T-cell (primary cell): ENCODE measurements around the gene EPPIN. TPM values are rescaled to one million over a fixed set of nuclear protein-coding genes. Genes with fewer than 3 reads are reported as not detected.
"Not testable (repeated sequence)": the region's sequence is repeated elsewhere in the genome, so short reads cannot be mapped to it uniquely, and the experiment has no call there.

ENCODE experiments used
- ATAC-seq, 4 experiments: fragments of 200-7000 bp in 3 of 4; fragments of 150-1000 bp in 1 of 4; cut with Tn5 transposase; replicated peaks in 1 of 4; 1 replicate in 3 of 4; 2 replicates in 1 of 4; pipeline ENCODE4 v1.10.0; 2021; ENCODE audit warnings: moderate library complexity in 3 of 4, mild to moderate bottlenecking in 2 of 4, moderate number of reproducible peaks in 1 of 4
- CTCF ChIA-PET, 2 donors: fragments of 300-600 bp; sonication (Branson Sonifier 250); formaldehyde crosslinking; loops; one replicate each; lab custom pipeline; 2022; ENCODE audit warnings: antibody characterized with exemption in 2 of 2; lab: Charles Lee
- POLR2A ChIA-PET, 2 donors: fragments of 300-600 bp; sonication (Branson Sonifier 250); formaldehyde crosslinking; loops; one replicate each; lab custom pipeline; 2022; ENCODE audit warnings: antibody characterized with exemption in 2 of 2; lab: Charles Lee
- DNase-seq, 35 experiments: peaks; one replicate each; pipeline versions ENCODE4 v3.0.0 to v3.0.0-alpha.2; 2013 to 2023
- H3K27ac ChIP-seq: one replicate; pipeline ENCODE4 v1.5.1; 2013; ENCODE audit warnings: low read length
- H3K27me3 ChIP-seq, 2 experiments: replicated peaks in 1 of 2; 1 replicate in 1 of 2; 2 replicates in 1 of 2; pipeline versions ENCODE4 v1.6.1 to v1.7.0; 2013; ENCODE audit warnings: low read length in 1 of 2, mixed read lengths in 1 of 2; ENCODE audit not compliant: control insufficient read depth in 2 of 2, insufficient read depth in 2 of 2; ENCODE audit errors: extremely low read depth in 1 of 2
- H3K36me3 ChIP-seq, 2 donors: 1 replicate in 1 of 2; 2 replicates in 1 of 2; pipeline versions ENCODE4 v1.6.1 to v1.7.0; 2013; ENCODE audit warnings: low read length in 1 of 2; ENCODE audit not compliant: control insufficient read depth in 2 of 2, insufficient read depth in 1 of 2; ENCODE audit errors: extremely low read depth in 1 of 2
- H3K4me1 ChIP-seq, 2 experiments: 1 replicate in 1 of 2; 2 replicates in 1 of 2; pipeline versions ENCODE4 v1.6.1 to v1.7.0; 2013; ENCODE audit warnings: low read length in 2 of 2, mixed read lengths in 1 of 2; ENCODE audit not compliant: insufficient read depth in 2 of 2, control insufficient read depth in 1 of 2; ENCODE audit errors: extremely low read depth in 1 of 2
- H3K4me3 ChIP-seq, 2 donors: 1 replicate in 1 of 2; 2 replicates in 1 of 2; pipeline versions ENCODE4 v1.5.1 to v1.7.0; 2013; ENCODE audit warnings: mild to moderate bottlenecking in 2 of 2, low read length in 1 of 2, moderate library complexity in 1 of 2; ENCODE audit not compliant: control insufficient read depth in 1 of 2; ENCODE audit errors: extremely low read depth in 1 of 2
- H3K9me3 ChIP-seq: 2 replicates; pipeline ENCODE4 v1.7.0; 2013
- H3K27ac Mint-ChIP-seq, 2 donors: one replicate each; pipeline ENCODE4 v1.8.0; 2020 to 2021; ENCODE audit warnings: mild to moderate bottlenecking in 2 of 2, mixed read lengths in 2 of 2
- H3K27me3 Mint-ChIP-seq, 2 donors: one replicate each; pipeline ENCODE4 v1.8.0; 2021 to 2022; ENCODE audit warnings: mixed read lengths in 2 of 2
- H3K36me3 Mint-ChIP-seq: one replicate; pipeline ENCODE4 v1.8.0; 2021; ENCODE audit warnings: mixed read lengths
- H3K4me1 Mint-ChIP-seq, 3 donors: one replicate each; pipeline ENCODE4 v1.8.0; 2020 to 2022; ENCODE audit warnings: mixed read lengths in 3 of 3, mild to moderate bottlenecking in 1 of 3
- H3K4me3 Mint-ChIP-seq, 3 donors: one replicate each; pipeline ENCODE4 v1.8.0; 2020 to 2022; ENCODE audit warnings: mild to moderate bottlenecking in 3 of 3, mixed read lengths in 3 of 3, moderate library complexity in 3 of 3
- H3K9me3 Mint-ChIP-seq, 3 donors: one replicate each; pipeline ENCODE4 v1.8.0; 2020 to 2022; ENCODE audit warnings: mixed read lengths in 3 of 3
- WGBS: methylation state at CpG from one replicate; pipeline ENCODE4 v1.1.5; 2013; ENCODE audit warnings: missing lambda C conversion rate; ENCODE audit not compliant: insufficient coverage; 5-methylcytosine and 5-hydroxymethylcytosine counted together
- total RNA-seq, 35 experiments: library from RNA in 6 of 35; stranded (reverse) in 6 of 35; fragments of 120-200 nt in 1 of 35; gene quantifications; one replicate each; pipeline versions ENCODE4 v1.2.1 to v1.2.4 and lab custom pipeline; 2013 to 2026

Gene EPPIN
- total RNA-seq, 5 donors from 2014 or later (not counting 1 experiment from before 2014, with no cell fraction given), result not detected

GRCh38 chr20:45585986-45586385 is 38.8 kb upstream of the EPPIN start:
- H3K27ac ChIP-seq, H3K36me3 Mint-ChIP-seq, H3K27me3 ChIP-seq, H3K9me3 Mint-ChIP-seq, ATAC-seq, H3K27ac Mint-ChIP-seq, H3K4me1 Mint-ChIP-seq, POLR2A ChIA-PET, H3K36me3 ChIP-seq, H3K9me3 ChIP-seq, H3K4me3 Mint-ChIP-seq, CTCF ChIA-PET, DNase-seq, H3K4me1 ChIP-seq, H3K4me3 ChIP-seq: not testable (repeated sequence)
- H3K27me3 Mint-ChIP-seq, result peaks cover 11 to 16% of the 10 kb centered on the region in 2 donors
- 93% methylated on average over 5 of the region's 5 CpGs for WGBS

- H3K27ac ChIP-seq, DNase-seq, H3K4me3 ChIP-seq, CTCF ChIA-PET, H3K4me1 ChIP-seq, H3K36me3 ChIP-seq, H3K9me3 Mint-ChIP-seq, ATAC-seq, H3K36me3 Mint-ChIP-seq, H3K4me3 Mint-ChIP-seq, POLR2A ChIA-PET, H3K4me1 Mint-ChIP-seq, H3K9me3 ChIP-seq, H3K27ac Mint-ChIP-seq: not testable (repeated sequence)
- WGBS, result 90% methylated on average over 5 of the region's 5 CpGs
- H3K27me3 ChIP-seq, result peaks cover 9 to 10% of the 10 kb centered on the region in 2 experiments
- H3K27me3 Mint-ChIP-seq, result peaks cover 15 to 23% of the 10 kb centered on the region in 2 donors
These were observed 37.1 kb upstream of the EPPIN start for GRCh38 chr20:45584294-45584693.

GRCh38 chr20:45583502-45583901 is 36.3 kb upstream of the EPPIN start:
- ChIA-PET CTCF (no interaction called here), POLR2A (no interaction called here)
- no peak for DNase-seq
- ATAC-seq, result no peak
- Histone ChIP-seq H3K36me3 (no peaks in the 10 kb centered on the region), H3K9me3 (no peaks in the 10 kb centered on the region), H3K27me3 (peaks cover 8 to 15% of the 10 kb centered on the region in 2 experiments), H3K4me3 (no peak overlapping the region), H3K4me1 (no peaks in the 10 kb centered on the region), H3K27ac (no peak overlapping the region)
- H3K36me3 Mint-ChIP-seq, result no peaks in the 10 kb centered on the region
- H3K9me3 Mint-ChIP-seq, result no peaks in the 10 kb centered on the region
- no CpG with 5 or more reads among the region's 3 CpGs for WGBS
- peaks cover 14 to 26% of the 10 kb centered on the region in 2 donors for H3K27me3 Mint-ChIP-seq
- no peaks in the 10 kb centered on the region for H3K4me1 Mint-ChIP-seq
- H3K4me3 Mint-ChIP-seq, result no peak overlapping the region
- H3K27ac Mint-ChIP-seq, result no peak overlapping the region

- Histone ChIP-seq H3K9me3 (no peaks in the 10 kb centered on the region), H3K27me3 (peaks cover 8 to 11% of the 10 kb centered on the region in 2 experiments), H3K4me1 (no peaks in the 10 kb centered on the region), H3K36me3 (no peaks in the 10 kb centered on the region), H3K4me3 (no peak overlapping the region), H3K27ac (no peak overlapping the region)
- ATAC-seq (no peak), DNase-seq (no peak)
- H3K4me3 Mint-ChIP-seq, result no peak overlapping the region
- ChIA-PET POLR2A (interaction anchor here in 1 of 2 donors (0.6 kb wide), 1 partner anchor 13 kb away, joined by 3 read pairs; no protein-coding TSS in a partner anchor), CTCF (no interaction called here)
- no peaks in the 10 kb centered on the region for H3K4me1 Mint-ChIP-seq
- peaks cover 14 to 24% of the 10 kb centered on the region in 2 donors for H3K27me3 Mint-ChIP-seq
- H3K9me3 Mint-ChIP-seq, result no peaks in the 10 kb centered on the region
- H3K36me3 Mint-ChIP-seq, result no peaks in the 10 kb centered on the region
- no peak overlapping the region for H3K27ac Mint-ChIP-seq
These were observed 34.5 kb upstream of the EPPIN start for GRCh38 chr20:45581702-45582101.

- Histone ChIP-seq H3K36me3 (no peaks in the 10 kb centered on the region), H3K4me3 (no peak within 1 kb of the TSS), H3K9me3 (no peaks in the 10 kb centered on the region), H3K27ac (no peak within 1 kb of the TSS), H3K4me1 (no peaks in the 10 kb centered on the region), H3K27me3 (peaks cover 8 to 13% of the 10 kb centered on the region in 2 experiments)
- CTCF ChIA-PET, result no interaction called here
- Mint-ChIP-seq H3K9me3 (no peaks in the 10 kb centered on the region), H3K4me3 (no peak within 1 kb of the TSS), H3K27me3 (peaks cover 14 to 26% of the 10 kb centered on the region in 2 donors), H3K27ac (no peak within 1 kb of the TSS), H3K4me1 (no peaks in the 10 kb centered on the region), H3K36me3 (no peaks in the 10 kb centered on the region)
- ATAC-seq, result no peak
- DNase-seq, result no peak
- POLR2A ChIA-PET, result no interaction called here
- WGBS, result 50% methylated on average over 1 of the region's 4 CpGs
These were observed 32.0 kb upstream of the EPPIN start, which contains the start of gene WFDC8 for GRCh38 chr20:45579184-45579583. Gene WFDC8, minus strand, starts transcription at chr20:45579284. Its CDS starts 37 bp downstream, at chr20:45579247.

- Histone ChIP-seq H3K9me3 (no peaks in the 10 kb centered on the region), H3K27ac (no peak overlapping the region), H3K4me1 (no peaks in the 10 kb centered on the region), H3K27me3 (peaks cover 8 to 10% of the 10 kb centered on the region in 2 experiments), H3K36me3 (no peaks in the 10 kb centered on the region), H3K4me3 (no peak overlapping the region)
- CTCF ChIA-PET, result no interaction called here
- Mint-ChIP-seq H3K4me3 (no peak overlapping the region), H3K27me3 (peaks cover 17 to 25% of the 10 kb centered on the region in 2 donors), H3K36me3 (no peaks in the 10 kb centered on the region), H3K27ac (no peak overlapping the region), H3K9me3 (no peaks in the 10 kb centered on the region), H3K4me1 (no peaks in the 10 kb centered on the region)
- no CpG with 5 or more reads among the region's 1 CpG for WGBS
- DNase-seq (no peak), ATAC-seq (no peak)
- POLR2A ChIA-PET, result no interaction called here
These were observed 31.0 kb upstream of the EPPIN start for GRCh38 chr20:45578231-45578630.

GRCh38 chr20:45576995-45577394 is 29.8 kb upstream of the EPPIN start:
- no CpG with 5 or more reads among the region's 2 CpGs for WGBS
- CTCF ChIA-PET, result no interaction called here
- Histone ChIP-seq H3K36me3 (no peaks in the 10 kb centered on the region), H3K9me3 (no peaks in the 10 kb centered on the region), H3K27ac (no peak overlapping the region), H3K4me1 (no peaks in the 10 kb centered on the region), H3K27me3 (peaks cover 8 to 10% of the 10 kb centered on the region in 2 experiments), H3K4me3 (no peak overlapping the region)
- Mint-ChIP-seq H3K27ac (no peak overlapping the region), H3K27me3 (peaks cover 16 to 28% of the 10 kb centered on the region in 2 donors), H3K9me3 (no peaks in the 10 kb centered on the region), H3K36me3 (no peaks in the 10 kb centered on the region), H3K4me1 (no peaks in the 10 kb centered on the region), H3K4me3 (no peak overlapping the region)
- DNase-seq (no peak), ATAC-seq (no peak)
- POLR2A ChIA-PET, result no interaction called here
